GM18505 (cell line): Measurements from ENCODE around the gene C3orf70.

ENCODE experiments used
- ATAC-seq: cut with Tn5 transposase; IDR thresholded peaks from one replicate; pipeline ENCODE4 v1.9.1; 2021; ENCODE audit not compliant: unreplicated experiment
- POLR2A ChIP-seq: IDR thresholded peaks from 4 replicates; pipeline ENCODE4 v1.6.1; 2011; ENCODE audit warnings: borderline replicate concordance; ENCODE audit not compliant: insufficient read depth, insufficient read length; ENCODE audit errors: extremely low read depth

Gene C3orf70

DNA sequence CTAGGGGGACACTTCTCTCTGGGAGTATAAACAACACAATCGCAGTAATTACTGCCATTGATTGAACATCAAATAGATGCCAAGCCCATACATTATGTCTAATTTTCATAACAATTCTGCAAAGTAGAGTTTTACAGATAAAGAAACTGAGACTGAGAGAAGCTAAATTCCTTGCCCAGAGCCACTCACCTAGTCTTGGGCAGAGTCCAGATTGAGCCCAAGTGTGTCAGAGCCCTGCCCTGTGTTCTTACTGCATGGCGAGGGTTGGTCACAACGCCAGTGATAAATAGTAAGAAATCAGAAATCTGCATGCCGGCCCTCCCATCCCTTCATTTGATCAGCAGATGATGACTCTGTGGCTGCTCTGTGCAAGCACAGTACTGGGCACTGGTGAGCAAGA lies 106.3 kb downstream of the C3orf70 start:
- ATAC-seq, result no peak
- TF ChIP-seq POLR2A, result no peak

DNA sequence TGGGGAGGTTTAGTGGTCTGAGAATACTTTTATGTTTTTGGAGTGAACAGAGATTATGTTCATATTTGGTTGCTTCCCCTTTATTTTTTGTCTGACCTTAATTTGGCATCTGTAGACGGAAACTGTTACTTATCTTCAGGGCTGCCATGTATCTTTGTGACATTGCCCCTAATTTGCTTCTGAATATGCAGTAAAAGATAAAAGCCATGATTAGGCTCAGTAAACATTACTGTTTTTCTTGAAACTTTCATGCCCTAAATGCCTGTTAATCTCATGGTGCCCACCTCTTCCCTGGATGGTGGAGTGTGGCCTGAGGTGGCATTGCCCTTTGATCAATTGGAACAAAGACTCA lies 106.7 kb downstream of the C3orf70 start:
- TF ChIP-seq POLR2A, result no peak
- no peak for ATAC-seq

DNA sequence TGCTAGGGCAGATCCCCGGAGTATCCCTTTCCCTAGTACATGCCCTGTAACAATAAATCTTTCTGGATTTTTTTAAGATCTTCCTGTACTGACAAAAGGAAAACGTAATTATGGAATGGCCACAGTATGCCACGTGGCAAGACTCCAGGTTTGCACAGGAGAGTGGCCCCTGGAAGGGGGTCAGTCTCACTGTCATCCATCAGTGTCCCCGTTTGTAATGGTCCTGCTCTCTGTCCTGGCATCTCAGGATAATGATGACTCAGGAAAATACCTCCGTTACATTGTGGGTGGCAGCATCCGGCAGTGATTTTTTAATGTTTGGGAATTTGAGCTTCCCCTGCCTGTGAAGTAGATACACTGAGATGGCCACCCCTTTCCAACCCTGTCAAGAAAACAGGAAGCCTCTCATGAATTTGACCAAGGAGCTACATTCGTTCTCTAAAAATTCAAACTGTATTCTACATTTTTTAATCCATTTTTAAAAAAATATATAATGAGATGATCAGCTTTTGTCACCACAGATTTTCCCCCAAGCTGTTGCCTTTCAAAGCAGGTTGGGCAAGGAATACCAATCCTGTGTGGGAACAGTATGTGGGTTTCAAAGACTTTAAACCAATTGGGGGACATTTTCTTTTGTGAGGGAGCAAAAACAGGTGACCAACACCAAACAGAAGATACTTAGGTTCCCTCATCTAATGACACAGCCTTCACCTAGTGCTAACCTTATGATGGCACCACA lies 110.4 kb downstream of the C3orf70 start:
- TF ChIP-seq POLR2A, result no peak
- ATAC-seq, result no peak

DNA sequence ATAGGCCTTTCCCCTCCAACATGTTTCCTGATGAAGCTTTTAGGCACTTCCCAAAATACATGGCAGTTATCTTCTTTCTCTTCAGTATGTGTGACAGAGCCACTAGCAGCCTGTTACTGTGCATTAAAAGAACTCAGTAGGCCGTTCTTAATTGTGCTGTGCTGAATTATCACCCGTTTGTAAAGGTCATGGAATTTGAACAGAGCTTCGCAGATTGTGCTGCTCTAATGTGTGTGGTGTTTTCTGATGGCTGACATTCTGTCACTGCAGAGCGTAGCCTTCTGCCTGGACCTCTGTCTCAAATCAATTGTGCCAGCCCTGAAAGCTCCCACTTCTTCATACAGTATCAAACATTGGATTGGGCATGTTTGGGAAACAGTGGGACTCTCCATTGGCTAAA lies 111.3 kb downstream of the C3orf70 start:
- no peak for ATAC-seq
- TF ChIP-seq POLR2A, result no peak

DNA sequence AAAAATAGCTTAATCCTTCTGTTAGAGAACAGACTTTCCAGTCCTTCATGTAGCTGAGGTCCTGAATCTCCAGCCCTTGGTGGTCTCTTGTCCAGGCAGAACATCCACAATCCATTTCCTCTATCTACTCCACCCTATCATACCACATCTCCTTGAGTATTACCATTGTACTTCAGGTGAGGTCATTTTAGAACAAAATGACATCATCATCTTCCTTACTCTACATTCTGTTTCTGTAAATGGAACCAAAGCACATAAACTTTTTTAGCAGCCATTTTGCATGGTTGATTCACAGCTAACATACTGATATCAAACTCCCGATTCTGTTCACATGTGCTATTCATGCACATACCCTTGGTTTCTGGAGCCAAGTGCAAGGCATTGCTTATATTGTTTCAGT lies 112.4 kb downstream of the C3orf70 start:
- no peak for ATAC-seq
- TF ChIP-seq POLR2A, result no peak

DNA sequence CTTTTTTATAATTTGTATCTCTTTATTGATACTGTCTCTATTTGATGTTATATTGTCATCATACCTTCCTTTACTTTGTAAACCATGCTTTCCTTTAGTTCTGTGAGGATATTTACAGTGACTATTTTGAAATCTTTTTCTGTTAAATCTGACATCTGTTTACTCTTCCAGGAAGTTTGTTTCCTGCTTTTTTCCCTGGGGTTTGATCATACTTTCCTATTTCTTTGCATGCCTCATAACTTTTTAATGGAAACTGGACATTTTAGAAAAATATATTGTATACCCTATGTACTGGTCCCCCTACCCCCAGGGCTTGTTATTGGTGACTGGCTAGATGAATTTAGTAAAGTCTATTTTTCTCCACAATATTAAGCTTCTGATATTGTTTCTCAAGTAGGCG lies 115.1 kb downstream of the C3orf70 start:
- ATAC-seq, result no peak
- no peak for TF ChIP-seq POLR2A

DNA sequence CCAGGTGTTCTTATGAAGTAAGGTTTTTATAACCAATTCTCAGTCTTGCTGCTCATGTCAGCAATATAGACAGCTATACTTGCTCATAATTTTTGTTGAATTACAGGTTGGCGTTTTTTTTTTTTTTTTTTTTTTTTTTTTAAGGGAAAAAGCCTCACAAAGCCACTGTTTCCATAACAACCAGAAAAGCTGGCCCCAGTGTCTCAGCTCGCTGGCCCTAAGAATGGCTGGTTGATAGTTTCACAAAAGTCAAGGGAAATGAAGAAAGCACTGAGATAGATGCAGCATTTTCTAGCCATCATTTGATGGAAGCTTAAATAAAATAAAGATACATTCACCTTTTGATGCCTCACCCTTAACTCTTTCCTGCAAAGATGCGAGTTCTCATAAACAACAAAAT lies 121.9 kb downstream of the C3orf70 start:
- ATAC-seq, result no peak
- TF ChIP-seq POLR2A, result no peak

DNA sequence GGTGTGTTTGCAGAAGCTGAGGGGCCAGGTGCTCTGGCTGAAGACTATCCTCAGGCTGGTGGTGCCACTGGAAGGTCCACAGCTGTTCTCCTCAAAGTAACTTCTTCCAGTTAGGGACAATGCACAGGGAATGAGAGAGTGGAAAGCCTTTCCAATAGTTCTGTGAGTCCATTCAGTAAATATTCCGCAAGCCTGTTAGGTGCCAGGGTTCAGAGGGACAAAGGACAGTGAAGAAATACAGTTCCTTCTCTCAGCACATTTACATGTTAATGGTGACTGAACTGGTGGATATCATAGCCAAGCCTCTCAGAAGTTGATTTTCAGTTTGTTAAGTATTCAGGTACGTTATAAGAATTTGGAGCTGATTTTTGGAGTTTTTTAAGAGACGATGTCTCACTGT lies 122.5 kb downstream of the C3orf70 start:
- TF ChIP-seq POLR2A, result no peak
- ATAC-seq, result no peak

DNA sequence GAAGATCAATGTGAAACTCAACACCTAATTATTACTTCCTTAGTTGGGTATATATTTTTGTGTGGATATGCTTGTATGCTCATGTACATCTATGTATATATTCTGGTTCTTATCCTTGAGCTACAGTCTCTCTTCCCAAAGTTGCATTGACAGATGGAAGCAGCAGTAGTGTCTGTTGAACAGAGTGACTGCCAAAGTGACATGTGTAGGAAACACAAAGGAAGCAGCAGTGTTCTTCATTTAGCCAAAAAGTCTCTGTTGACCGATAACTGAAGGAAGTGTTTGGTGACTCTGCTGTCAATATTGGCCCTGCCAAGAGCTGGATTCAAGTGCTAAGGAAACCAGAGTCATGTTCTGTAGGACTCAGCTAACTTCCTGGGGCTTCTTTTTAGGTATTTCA lies 123.8 kb downstream of the C3orf70 start:
- ATAC-seq, result no peak
- no peak for TF ChIP-seq POLR2A

DNA sequence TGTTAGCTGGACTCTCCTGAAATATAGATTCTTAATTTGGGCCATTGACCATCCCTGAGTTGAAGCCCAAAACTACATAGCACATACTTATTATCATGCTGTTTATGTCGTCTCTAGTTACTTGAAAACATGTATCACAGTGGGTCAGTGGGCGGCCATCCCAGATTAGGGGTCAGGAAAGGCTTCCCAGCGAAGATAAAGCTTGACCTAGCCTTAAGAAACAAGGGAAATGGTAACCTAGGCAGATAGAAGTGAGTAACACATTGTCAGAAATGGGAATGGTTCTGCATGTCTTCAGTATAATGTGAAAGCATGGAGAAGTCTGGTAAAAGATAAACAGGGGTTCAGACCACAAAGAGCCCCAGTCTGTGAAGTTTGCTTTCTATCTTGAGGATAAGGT lies 124.7 kb downstream of the C3orf70 start:
- no peak for ATAC-seq
- no peak for TF ChIP-seq POLR2A
